ENCODE data around the gene PITX3. TPM values are rescaled to one million over a fixed set of nuclear protein-coding genes. Genes with fewer than 3 reads are reported as not detected.

Gene PITX3
- total and polyA plus RNA-seq, 9 of the 15 experiments (the other 6 are each of a cell fraction or from before 2014, with no cell fraction given), result 0.30 to 0.98 (median 0.95) TPM; not detected in 6

DNA sequence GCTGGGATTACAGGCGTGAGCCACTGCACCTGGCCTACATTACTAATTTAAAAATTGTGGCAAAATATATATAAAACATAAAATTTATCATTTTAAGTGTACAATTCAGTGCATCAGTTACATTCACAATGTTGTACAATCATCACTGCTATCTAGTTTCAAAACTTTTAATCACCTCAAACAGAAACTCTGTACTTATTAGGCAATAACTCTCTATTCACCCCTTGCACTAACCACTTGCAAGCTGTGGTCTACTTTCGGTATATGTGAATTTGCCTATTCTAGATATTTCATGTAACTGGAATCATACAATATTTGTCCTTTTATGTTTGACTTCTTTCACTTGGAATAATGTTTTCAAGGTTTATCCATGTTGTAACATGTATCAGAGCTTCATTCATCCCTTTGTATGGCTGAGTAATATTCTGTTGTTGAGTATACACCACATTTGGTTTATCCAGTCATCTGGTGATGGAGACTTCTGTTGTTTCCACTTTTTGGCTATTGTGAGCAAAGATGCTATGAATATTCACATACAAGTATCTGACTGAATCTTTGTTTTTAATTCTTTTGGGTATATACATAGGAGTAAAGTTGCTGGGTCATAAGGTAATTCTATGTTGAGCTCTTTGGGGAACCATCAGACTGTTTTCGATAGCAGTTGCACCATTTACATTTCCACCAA, 29.6 kb downstream of the PITX3 start:
- Histone ChIP-seq H3K27me3 (ENCODE audit: control insufficient read depth in 2 of 2, insufficient read depth in 2 of 2, low read length in 2 of 2) (no peaks in the 10 kb centered on the region), H3K9me1 (ENCODE audit: control insufficient read depth, insufficient read depth, low read length) (no peaks in the 10 kb centered on the region), H4K20me1 (replicated peaks; ENCODE audit: control insufficient read depth, insufficient read depth, low read length) (no peaks in the 10 kb centered on the region), H3K4me1 (replicated peaks in 1 of 2; ENCODE audit: control insufficient read depth in 2 of 2, insufficient read depth in 2 of 2, low read length in 2 of 2) (no peaks in the 10 kb centered on the region), H3K79me2 (ENCODE audit: control insufficient read depth, insufficient read depth, low read length) (no peaks in the 10 kb centered on the region), H3K9me3 (replicated peaks; ENCODE audit: control insufficient read depth, insufficient read depth, low read depth, low read length) (no peaks in the 10 kb centered on the region), H3K36me3 (ENCODE audit: control insufficient read depth, insufficient read depth, low read length) (no peaks in the 10 kb centered on the region), H3K4me3 (no peak overlapping the region), H3K9ac (ENCODE audit: insufficient read depth in 1 of 2, low read depth in 2 of 2, low read length in 2 of 2) (no peak overlapping the region), H3K4me2 (ENCODE audit: insufficient read depth, low read length) (no peak overlapping the region), H3K27ac (ENCODE audit: extremely low read depth, low read depth, low read length) (no peak overlapping the region), H2AFZ (ENCODE audit: low read depth, low read length) (no peak overlapping the region)
- in situ Hi-C loops (cut with MboI) (no loop called here), intact Hi-C loops (cut with micrococcal nuclease) (no loop called here)
- POLR2A ChIA-PET, result interaction anchor here (0.5 kb wide), 1 partner anchor 46 kb away, joined by 3 read pairs; no protein-coding TSS in a partner anchor
- FAIRE-seq (no peak), ATAC-seq (no peak), DNase-seq (ENCODE audit: extremely low read depth in 1 of 4, low spot score in 3 of 4) (no peak)
- WGBS (ENCODE audit: insufficient coverage, low coverage, missing lambda C conversion rate), result 17% methylated on average over 3 of the region's 3 CpGs
- TF ChIP-seq, protein P1, sequence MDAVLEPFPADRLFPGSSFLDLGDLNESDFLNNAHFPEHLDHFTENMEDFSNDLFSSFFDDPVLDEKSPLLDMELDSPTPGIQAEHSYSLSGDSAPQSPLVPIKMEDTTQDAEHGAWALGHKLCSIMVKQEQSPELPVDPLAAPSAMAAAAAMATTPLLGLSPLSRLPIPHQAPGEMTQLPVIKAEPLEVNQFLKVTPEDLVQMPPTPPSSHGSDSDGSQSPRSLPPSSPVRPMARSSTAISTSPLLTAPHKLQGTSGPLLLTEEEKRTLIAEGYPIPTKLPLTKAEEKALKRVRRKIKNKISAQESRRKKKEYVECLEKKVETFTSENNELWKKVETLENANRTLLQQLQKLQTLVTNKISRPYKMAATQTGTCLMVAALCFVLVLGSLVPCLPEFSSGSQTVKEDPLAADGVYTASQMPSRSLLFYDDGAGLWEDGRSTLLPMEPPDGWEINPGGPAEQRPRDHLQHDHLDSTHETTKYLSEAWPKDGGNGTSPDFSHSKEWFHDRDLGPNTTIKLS (IDR thresholded peaks at IDR 0.05; ENCODE audit: borderline replicate concordance, low read depth), result no peak
- no peak for TF ChIP-seq E2F3 (CRISPR knock-in tag; IDR thresholded peaks at IDR 0.05)
- no peak for TF ChIP-seq ZNF224 (CRISPR knock-in tag; IDR thresholded peaks at IDR 0.05)
- TF ChIP-seq CCNT2 (IDR thresholded peaks at IDR 0.05; ENCODE audit: borderline replicate concordance, extremely low read depth, insufficient read length, low read depth, low read length), result no peak
- no peak for TF ChIP-seq ZNF143 (CRISPR knock-in tag; IDR thresholded peaks at IDR 0.05)
- no peak for TF ChIP-seq CHAMP1 (IDR thresholded peaks at IDR 0.05)
- TF ChIP-seq ELK1 (CRISPR knock-in tag; IDR thresholded peaks at IDR 0.05), result no peak
- TF ChIP-seq ZNF778 (CRISPR knock-in tag; IDR thresholded peaks at IDR 0.05), result no peak
- TF ChIP-seq TRIM28 (IDR thresholded peaks at IDR 0.05), result no peak
- TF ChIP-seq ILK (tag; IDR thresholded peaks at IDR 0.05; ENCODE audit: borderline replicate concordance, low read depth), result no peak
- TF ChIP-seq NFIX (CRISPR knock-in tag; IDR thresholded peaks at IDR 0.05; ENCODE audit: low read depth), result no peak
- TF ChIP-seq ZNF57 (CRISPR knock-in tag; IDR thresholded peaks at IDR 0.05), result no peak
- TF ChIP-seq MLLT1 (IDR thresholded peaks at IDR 0.05), result no peak
- TF ChIP-seq POLR2H (tag; IDR thresholded peaks at IDR 0.05; ENCODE audit: low read depth), result no peak
- TF ChIP-seq ZNF184 (CRISPR knock-in tag; IDR thresholded peaks at IDR 0.05), result no peak
- TF ChIP-seq NEUROD1 (IDR thresholded peaks at IDR 0.05; ENCODE audit: borderline replicate concordance, low read depth, low read length, partially characterized antibody), result no peak
- TF ChIP-seq ZNF830 (CRISPR knock-in tag; IDR thresholded peaks at IDR 0.05), result no peak
- CTCF ChIA-PET (ENCODE audit: low intra/inter-chr PET ratio), result no interaction called here
- no TSS peak for BruUV-seq (replicated peaks)
